ENCODE results near the gene POLA2. TPM values are rescaled to one million over a fixed set of nuclear protein-coding genes. Genes with fewer than 3 reads are reported as not detected.

POLA2 gene
- total RNA-seq, 1 donor from 2014 or later = 5.9 TPM

DNA sequence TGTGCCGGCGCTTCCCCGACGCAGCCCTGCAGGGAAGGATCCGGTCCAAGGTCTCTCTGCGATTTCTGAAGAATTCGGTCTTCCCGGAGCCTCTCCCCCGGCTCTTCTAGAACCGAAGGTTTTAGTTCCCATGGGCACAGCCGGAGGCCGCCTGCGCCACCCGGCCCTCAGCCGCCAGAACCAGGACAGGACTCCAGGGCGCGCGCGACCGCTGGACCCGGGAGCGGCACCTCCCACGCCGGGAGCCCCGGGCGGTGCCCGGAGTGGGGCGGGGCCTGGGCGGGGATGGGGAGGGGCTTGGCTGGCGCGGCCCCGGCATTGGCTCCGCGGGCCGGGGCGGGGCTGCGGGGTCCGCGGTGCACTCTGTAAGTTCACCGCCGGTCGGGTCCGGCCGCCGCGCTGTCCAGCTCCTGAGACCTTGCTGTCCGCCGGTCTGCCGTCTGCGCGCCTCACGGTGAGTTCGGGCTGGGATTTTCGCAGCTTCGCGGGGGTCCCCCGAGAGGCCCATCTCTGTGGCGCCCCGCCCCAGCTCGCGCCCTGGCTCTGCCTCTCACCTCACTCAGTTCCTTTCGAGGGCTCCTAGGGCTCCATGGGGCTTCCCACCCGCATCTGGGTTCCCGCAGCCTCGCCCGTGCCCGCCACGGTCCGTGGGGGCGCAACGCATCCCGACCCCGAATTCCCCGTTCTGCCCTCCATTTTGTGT lies 52.9 kb downstream of the POLA2 start, which contains the start of gene CDC42EP2:
TSS of gene CDC42EP2 (plus strand) at position 366 of the 703 bp plus-strand sequence. CDS start 6,033 bp downstream, outside the sequence.
- Mint-ChIP-seq H3K4me3 (ENCODE audit: unreplicated experiment) (peak within 1 kb of the TSS; percentile 82), H3K9me3 (ENCODE audit: unreplicated experiment) (no peaks in the 10 kb centered on the region), H3K27ac (ENCODE audit: unreplicated experiment) (peak within 1 kb of the TSS; percentile 91), H3K27me3 (ENCODE audit: unreplicated experiment) (no peaks in the 10 kb centered on the region), H3K4me1 (ENCODE audit: unreplicated experiment) (peaks cover 43% of the 10 kb centered on the region), H3K36me3 (ENCODE audit: unreplicated experiment) (no peaks in the 10 kb centered on the region)
- TF ChIP-seq CTCF (IDR thresholded peaks at IDR 0.05) = no peak
- peak; percentile 95 for DNase-seq (ENCODE audit: extremely low spot score, unreplicated experiment)

DNA sequence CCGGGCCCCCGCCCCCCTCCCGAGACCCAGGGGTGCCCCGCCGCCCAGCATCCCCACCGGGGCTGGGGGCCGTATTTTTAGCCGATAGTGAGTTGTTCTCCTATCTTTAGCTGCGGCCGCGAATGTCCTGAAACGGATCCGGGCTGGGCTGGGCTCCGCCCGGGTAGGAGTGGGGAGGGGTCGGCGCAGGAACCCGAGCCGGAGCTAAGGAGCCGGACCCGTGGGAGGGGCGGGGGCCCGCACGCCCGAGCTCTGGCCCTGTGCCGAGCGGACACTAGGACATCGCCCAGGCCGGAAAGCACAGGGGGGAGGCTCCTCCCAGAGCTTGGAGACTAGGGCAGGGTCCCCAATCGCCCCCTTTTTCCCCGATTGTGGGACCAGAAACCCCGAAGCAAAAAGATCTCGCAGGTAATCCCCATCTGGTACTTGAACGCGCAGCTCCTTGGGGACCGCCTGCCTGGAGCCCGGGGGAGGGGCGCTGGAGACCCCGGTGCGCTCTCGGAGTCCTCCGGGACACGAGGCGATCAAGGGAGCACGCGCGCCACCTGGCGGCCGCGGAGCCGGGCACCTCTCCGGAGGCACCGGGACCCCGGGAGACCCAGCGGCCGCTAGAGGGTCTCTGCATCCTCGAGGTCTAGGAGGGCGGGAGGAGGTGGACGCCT lies 53.6 kb downstream of the POLA2 start:
- Mint-ChIP-seq H3K4me3 (ENCODE audit: unreplicated experiment) (peak overlapping the region; percentile 82), H3K36me3 (ENCODE audit: unreplicated experiment) (no peaks in the 10 kb centered on the region), H3K4me1 (ENCODE audit: unreplicated experiment) (peaks cover 43% of the 10 kb centered on the region), H3K9me3 (ENCODE audit: unreplicated experiment) (no peaks in the 10 kb centered on the region), H3K27ac (ENCODE audit: unreplicated experiment) (peak overlapping the region; percentile 91), H3K27me3 (ENCODE audit: unreplicated experiment) (no peaks in the 10 kb centered on the region)
- peak; percentile 99 for TF ChIP-seq CTCF (IDR thresholded peaks at IDR 0.05)
- DNase-seq (ENCODE audit: extremely low spot score, unreplicated experiment) = peak; percentile 95

GRCh38 chr11:65315866-65316226 lies 54.1 kb downstream of the POLA2 start:
- H3K27ac Mint-ChIP-seq (ENCODE audit: unreplicated experiment) = peak overlapping the region; percentile 91
- H3K4me3 Mint-ChIP-seq (ENCODE audit: unreplicated experiment) = peak overlapping the region; percentile 82
- no peaks in the 10 kb centered on the region for H3K27me3 Mint-ChIP-seq (ENCODE audit: unreplicated experiment)
- DNase-seq (ENCODE audit: extremely low spot score, unreplicated experiment) = no peak
- H3K36me3 Mint-ChIP-seq (ENCODE audit: unreplicated experiment) = no peaks in the 10 kb centered on the region
- no peaks in the 10 kb centered on the region for H3K9me3 Mint-ChIP-seq (ENCODE audit: unreplicated experiment)
- peaks cover 41% of the 10 kb centered on the region for H3K4me1 Mint-ChIP-seq (ENCODE audit: unreplicated experiment)
- peak; percentile 40 for TF ChIP-seq CTCF (IDR thresholded peaks at IDR 0.05)

DNA sequence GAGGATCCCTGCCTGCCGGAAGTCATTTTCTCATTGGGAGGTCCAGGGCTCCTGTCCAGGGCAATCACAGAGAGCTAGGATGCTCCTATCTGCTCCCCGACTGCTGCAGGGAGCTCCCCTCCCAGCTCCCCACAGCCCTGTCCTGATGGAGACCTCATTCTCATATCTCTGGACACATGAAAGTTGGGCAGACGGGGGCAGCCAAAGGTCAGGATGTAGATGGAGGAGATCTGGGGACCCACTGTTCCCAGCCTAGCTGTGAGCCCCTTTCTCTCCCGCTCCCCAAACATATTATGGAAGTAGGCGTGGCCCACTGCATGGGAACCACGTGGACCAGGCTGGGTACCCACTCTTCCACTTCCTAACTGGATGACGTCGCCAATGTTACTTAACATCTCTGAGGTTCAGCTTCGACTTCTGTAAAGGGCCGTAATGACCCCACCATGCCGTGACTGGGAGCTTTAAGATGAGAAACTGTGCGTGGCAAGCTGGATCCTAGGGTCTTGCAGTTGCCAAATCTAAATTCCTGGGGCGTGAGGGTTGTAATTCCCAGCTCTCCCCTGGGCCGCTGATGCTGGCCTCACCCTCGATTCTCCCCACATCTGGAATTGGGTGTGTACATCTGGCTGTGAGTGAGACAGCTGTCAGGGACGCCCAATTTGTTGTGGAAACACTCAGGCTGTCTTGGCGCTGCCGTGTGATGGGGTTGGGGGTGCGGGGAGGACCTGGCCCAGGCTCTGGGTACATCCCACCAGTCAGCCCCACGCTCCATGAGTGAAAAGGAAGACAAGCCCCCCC lies 54.7 kb downstream of the POLA2 start:
- peaks cover 40% of the 10 kb centered on the region for H3K4me1 Mint-ChIP-seq (ENCODE audit: unreplicated experiment)
- TF ChIP-seq CTCF (IDR thresholded peaks at IDR 0.05) = no peak
- H3K9me3 Mint-ChIP-seq (ENCODE audit: unreplicated experiment) = no peaks in the 10 kb centered on the region
- no peak for DNase-seq (ENCODE audit: extremely low spot score, unreplicated experiment)
- peak overlapping the region; percentile 82 for H3K4me3 Mint-ChIP-seq (ENCODE audit: unreplicated experiment)
- no peaks in the 10 kb centered on the region for H3K36me3 Mint-ChIP-seq (ENCODE audit: unreplicated experiment)
- H3K27me3 Mint-ChIP-seq (ENCODE audit: unreplicated experiment) = no peaks in the 10 kb centered on the region
- peak overlapping the region; percentile 91 for H3K27ac Mint-ChIP-seq (ENCODE audit: unreplicated experiment)

Measured in osteocyte (in vitro differentiated cells).